Ureter (tissue), 1 donor: ENCODE results near the gene TNFRSF8. TPM values are rescaled to one million over a fixed set of nuclear protein-coding genes. Genes with fewer than 3 reads are reported as not detected.

Experiments used
- DNase-seq: peaks from one replicate; pipeline ENCODE4 v3.0.0-alpha.2; 2020; ENCODE audit warnings: low spot score
- total RNA-seq: library from RNA; stranded (reverse); gene quantifications from one replicate; pipeline ENCODE4 v1.2.4, GENCODE V29; 2023
- donor health status: DM: yes; HTN: yes; CAD: no.

TNFRSF8 gene
- total RNA-seq, 1 donor from 2014 or later, result 0.36 TPM

- no peak for DNase-seq
These were observed 110.0 kb downstream of the TNFRSF8 start for GRCh38 chr1:12173041-12173509.

- peak; percentile 77 for DNase-seq
These were observed 110.6 kb downstream of the TNFRSF8 start for GRCh38 chr1:12173631-12174121.

DNA sequence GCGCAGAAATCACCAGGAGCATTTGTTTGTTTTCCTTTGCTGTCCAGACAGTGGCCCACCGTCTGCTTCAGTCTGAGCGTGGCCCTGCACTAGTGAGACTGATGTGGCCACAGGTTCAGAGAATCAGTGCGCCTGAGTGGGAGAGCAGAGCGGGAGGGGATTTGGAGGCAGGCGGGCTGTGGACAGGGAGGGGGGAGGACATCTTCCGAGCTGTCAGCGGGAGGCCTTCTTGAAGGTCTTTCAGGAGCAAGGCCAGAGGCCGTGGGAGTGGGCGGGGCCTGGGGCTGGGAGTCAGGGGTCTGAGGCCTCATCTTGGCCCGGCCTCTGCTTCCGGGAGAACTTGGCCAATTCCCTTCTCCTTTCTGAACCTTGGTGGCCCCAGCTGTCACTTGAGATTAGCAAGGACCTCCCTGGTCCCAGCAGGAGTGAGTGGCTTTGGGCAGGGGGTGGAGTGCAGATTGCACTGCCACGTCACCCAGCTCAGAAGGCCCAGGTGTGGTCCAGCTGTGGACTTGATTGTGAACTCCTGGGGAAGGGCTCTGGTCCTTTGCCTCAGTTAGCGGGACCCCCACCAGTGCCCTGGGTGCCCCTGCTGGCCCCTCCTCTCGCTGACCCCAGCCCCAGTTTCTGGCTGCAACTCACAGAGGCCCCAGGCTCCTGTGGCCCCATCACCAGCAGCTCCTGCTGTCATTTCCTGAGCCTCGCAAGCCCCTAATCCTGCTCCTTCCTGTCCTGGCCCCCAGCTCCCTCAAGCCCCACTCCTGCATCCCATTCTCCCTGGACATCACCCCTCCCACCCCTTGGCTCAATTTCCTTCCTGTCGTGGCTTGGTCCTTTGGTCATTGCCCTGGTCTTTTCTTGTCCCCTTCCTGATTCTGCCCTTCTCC lies 112.1 kb downstream of the TNFRSF8 start:
- no peak for DNase-seq

- no peak for DNase-seq
These were observed 113.4 kb downstream of the TNFRSF8 start for GRCh38 chr1:12176298-12177118.

GRCh38 chr1:12177156-12177998 lies 114.3 kb downstream of the TNFRSF8 start:
- DNase-seq, result no peak

- no peak for DNase-seq
These were observed 114.9 kb downstream of the TNFRSF8 start for GRCh38 chr1:12177999-12178441.

DNA sequence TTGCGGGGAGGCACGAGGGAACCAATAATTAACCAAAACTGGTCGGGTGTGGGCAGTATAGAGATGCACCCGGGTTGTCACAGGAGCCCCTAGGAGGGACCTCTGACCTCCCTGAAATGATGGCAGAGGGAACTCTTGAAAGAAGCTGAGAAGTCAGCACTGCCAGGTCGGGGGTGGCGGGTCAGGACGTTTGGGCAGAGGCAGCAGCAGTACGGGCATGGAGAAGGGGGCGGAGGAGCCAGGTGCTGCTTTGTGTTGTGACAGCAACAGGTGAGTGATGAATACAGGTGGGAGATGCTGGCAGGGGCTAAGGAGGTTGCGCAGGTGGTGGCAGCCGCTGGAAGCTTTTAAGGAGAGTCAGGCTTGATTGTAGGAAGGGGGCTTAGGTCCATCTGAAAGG lies 115.4 kb downstream of the TNFRSF8 start:
- no peak for DNase-seq

DNA sequence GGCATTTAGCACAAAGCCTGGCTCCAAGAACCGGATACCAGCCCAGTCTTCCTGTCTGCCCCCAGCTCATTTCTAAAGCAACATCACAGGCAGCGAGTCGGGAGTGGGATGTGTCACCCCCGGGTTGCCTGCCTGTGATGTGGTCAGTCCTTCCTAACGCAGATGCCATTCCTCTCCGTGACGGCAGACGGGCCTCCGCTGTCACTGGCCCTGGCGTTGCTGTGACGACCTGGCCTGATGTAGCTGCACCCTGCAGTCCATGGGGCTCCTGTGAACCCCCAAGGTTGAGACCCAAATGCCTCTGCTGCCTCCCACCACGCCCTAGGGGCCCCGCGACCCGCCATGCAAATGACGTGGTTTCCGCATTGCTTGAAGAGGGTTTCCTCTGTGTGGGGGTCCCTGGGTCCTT lies 116.0 kb downstream of the TNFRSF8 start:
- no peak for DNase-seq

DNA sequence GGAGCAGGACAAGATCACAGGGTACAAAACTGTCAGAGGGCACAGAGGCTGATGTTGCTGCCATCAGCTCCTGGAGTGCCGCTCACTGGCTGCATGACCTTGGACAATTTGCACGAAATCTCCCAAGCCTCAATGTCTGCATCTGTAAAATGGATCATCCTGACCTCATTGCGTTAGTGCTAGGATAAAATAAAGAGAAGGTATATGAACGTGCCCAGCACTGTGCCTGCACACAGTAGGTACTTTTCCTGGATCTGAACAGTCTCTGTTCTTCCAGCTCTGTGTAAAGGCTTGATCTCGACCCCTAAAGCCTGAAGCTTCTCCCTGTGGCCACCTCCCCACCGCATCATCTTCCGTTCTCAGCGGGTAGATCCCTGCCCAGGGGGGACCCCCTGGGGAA lies 116.6 kb downstream of the TNFRSF8 start:
- no peak for DNase-seq

GRCh38 chr1:12180315-12180714 lies 117.2 kb downstream of the TNFRSF8 start:
- peak; percentile 64 for DNase-seq

DNA sequence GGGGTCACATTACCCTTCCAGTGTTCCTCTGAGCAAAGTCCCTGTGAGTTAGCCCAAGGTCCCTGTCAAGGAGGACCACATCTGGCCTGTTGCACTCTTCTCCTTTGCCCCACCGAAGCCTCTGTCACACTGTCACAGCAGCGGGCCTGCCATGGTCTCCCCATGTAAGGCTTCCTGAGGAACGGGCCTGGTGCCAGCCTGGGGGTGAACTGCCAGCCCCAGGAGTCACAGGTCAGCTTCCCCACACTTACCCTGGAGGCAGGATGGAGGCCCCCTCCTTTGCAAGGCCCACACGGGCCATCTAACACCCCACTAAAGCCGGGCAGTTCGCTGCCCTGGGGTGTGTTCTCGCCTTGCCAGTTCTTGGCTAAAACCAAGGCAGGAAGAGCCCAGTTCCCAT lies 117.8 kb downstream of the TNFRSF8 start:
- no peak for DNase-seq

GRCh38 chr1:12181568-12181967 lies 118.5 kb downstream of the TNFRSF8 start:
- DNase-seq, result no peak

DNA sequence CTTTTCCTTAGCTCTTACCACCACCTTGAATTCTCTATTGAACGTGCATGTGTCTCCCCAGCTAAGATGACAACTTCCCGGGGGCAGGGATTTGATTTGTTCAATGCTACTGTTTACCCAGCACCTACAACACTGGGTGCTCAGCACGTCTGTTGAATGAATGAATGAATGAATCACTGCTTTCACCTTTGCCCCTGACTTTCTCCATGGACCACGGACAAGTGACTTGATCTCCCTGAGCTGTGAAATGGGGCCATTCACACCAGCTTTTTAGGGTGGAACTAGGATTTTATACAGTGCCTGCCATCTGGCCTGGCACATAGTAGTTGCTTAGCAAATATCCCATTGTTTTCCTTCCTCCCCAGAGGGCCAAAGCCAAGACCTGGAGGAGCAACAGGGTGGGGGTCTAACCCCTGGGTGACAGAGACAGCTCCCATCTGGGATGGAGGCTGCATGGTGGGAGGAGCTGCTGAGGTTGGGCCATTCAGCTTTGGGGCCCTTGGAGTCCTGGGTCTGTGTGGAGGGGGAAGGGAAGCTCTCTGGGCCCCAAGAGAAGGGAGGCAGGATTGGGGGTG lies 119.4 kb downstream of the TNFRSF8 start:
- no peak for DNase-seq

DNA sequence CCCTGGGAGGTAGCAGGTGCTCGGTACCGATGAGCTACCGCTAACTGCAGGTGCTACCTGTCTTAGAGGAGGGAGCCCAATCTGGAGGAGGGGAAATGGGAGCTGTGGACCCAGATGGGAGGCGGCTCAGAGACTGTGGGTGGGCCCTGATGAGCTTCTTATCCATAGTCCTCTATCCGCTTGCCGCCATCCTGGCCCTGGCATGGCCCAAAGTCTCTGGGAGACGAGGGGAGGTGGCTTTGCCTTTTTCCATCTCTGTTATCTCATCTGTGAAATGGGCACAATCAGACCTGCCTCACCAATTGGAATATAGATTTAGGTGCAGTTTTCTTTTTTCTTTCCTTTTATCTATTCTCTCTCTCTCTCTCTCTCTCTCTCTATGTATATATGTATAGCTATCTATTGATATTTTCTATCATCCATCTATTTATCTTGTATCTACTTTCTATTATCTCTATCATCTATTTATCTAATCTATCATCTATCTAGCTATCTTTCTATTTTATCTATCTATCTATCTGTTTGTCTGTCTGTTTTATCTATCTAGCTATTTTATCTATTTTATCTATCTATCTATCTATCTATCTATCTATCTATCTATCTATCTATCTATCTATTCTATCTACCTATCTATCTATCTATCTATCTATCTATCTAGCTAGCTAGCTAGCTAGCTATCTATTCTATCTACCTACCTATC lies 120.1 kb downstream of the TNFRSF8 start:
- DNase-seq, result no peak

DNA sequence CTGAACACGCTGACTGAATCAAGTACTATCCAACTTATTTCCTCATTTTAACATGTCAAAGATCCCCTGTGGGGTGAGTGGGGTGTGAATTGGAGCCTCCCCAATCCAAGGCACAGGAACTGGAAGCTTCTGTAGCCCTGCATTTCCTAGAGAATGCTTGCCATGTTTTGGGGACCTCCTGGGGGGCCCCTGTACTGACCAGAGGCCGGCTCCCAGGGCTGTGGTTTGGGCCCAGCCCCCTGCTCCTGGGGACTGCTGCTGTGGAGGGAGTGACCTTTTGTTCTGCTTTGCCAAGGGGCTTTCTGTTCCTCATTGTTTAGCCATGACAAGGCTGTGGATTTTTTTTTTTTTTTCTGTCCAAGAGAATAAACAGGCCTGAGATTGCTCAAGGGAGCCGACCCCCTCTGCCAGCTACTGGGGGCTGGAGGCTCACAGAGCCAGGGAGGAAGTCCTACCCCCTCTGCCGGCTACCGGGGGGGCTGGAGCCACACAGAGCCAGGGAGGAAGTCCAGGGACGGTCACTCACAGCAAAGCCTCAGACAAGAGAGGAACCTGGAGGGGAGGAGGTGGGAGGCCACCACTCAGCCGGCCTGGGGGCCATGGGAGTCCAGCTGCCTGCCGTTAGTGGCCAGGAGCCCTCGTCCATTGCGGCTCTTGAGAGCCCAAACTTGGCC lies 121.0 kb downstream of the TNFRSF8 start:
- peak; percentile 75 for DNase-seq

DNA sequence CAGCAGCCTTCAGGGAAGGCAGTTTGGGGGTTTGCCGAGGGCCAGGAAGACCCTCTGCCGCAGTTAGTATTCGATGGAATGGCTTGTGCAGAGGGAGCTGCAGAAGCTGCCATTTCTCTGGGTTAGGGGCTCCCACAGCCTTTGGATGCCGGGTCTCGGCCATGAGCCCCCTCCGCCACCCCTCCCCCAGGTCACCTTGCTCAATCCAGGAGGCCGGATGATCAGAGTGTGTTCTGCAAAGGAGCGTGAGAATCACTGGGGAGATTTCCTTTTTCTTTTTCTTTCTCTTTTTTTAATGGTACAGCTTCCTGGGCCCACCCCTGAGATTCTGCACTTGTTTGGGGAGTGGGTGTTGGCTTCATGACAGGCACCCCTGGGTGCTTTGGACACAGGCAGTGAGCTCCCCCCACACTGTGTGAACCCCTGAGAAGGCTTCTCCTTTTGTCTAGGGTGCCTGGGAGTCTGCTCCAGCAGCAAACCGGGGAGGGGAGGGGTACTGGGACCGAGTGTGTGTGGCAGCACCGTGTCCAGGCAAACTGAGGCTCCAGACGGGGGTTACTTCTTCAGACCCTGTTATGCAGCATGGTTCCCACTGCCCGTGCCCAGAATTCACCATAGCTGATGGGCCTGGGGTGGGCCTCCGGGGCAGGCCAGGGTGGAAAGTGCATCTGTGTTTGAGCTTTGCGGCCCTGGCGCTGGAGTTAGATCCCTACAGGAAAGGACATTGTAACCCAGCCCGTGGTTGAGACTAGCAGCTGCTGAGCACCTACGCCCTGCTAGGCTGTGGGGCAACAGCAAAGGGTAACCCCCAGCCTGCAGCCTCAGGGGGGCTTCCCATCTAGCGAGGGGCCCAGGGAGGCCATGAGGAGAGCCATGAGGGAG lies 122.2 kb downstream of the TNFRSF8 start:
- no peak for DNase-seq

DNA sequence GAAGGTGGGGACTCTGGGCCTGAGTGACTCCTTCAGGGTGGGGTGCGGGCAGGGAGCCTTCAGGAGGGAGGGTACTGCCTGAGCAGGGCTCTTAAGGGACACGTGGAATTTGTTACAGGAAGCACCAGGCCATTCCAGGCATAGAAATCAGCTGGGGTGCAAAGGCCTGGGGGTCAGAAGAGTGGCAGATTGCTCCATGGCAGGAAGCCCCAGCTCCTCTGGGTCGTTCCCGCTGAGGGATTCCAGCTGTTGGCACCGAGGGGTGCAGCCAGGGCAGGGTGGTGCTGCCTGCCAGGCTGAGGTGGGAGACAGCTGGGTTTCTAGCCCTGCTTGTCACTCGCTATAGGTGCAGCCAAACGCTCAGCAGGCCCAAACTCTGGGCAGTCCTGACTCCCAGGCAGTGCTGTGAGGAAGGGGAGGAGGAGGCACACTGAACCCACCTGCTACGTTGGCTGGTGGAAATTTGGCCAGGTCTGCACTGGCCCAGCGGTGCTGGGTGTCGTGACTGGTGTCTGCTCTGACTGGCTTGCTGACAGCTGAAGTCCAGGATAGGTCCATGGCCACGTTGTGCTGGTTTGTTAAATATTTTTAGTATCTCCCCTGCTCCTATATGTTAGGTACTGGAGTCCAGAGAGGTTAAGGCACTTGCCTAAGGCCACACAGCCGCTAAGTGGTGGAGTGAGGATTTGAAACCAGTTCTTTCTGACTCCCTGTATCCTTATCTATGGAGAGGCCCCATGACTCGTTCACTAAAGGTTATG lies 123.0 kb downstream of the TNFRSF8 start:
- DNase-seq, result no peak

DNA sequence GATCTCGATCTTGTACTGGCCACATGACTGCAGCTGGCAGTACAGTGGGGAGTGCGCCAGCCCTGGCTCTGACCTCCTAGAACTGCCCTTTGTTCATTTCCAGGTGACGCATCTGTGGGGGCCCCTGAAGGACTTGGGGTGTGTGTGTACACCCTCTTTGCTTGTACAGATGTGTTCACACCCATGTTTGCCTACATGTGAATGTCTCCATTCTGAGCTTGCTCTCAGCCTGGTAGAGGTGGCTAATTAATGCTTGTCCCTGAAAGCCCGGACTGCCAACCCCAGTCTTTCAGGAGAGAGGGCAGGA lies 123.5 kb downstream of the TNFRSF8 start:
- no peak for DNase-seq
